HepG2 (cell line): ENCODE results near the gene PRR5L.

Experiments
- U2AF2 ChIP-seq: fragments of 200-400 bp; formaldehyde crosslinking; IDR thresholded peaks from 2 replicates; pipeline ENCODE4 v1.6.1; 2017; ENCODE audit warnings: low read depth, mild to moderate bottlenecking, low read length
- ZNF274 ChIP-seq: sonication (generic); formaldehyde crosslinking; IDR thresholded peaks from 2 replicates; pipeline ENCODE4 v1.5.1; 2020; ENCODE audit warnings: mild to moderate bottlenecking, missing genetic modification reagents
- ZNF629 ChIP-seq: sonication (generic); formaldehyde crosslinking; conservative IDR thresholded peaks from 2 replicates; pipeline ENCODE4 v1.5.0; 2020; ENCODE audit warnings: missing genetic modification reagents
- ZNF709 ChIP-seq: sonication (generic); formaldehyde crosslinking; IDR thresholded peaks from 2 replicates; pipeline ENCODE4 v1.5.0; 2020; ENCODE audit warnings: mild to moderate bottlenecking, missing genetic modification reagents

- no peak for TF ChIP-seq ZNF274 (CRISPR knock-in tag)
- no peak for TF ChIP-seq ZNF629 (CRISPR knock-in tag)
- no peak for TF ChIP-seq U2AF2
- TF ChIP-seq ZNF709 (CRISPR knock-in tag): no peak
Observed at GRCh38 chr11:36372101-36372771, 76.1 kb downstream of the PRR5L start.
